Kidney glomerular epithelial cell (primary cell): ENCODE data around the gene CRISPLD2.

Experiments used
- DNase-seq: peaks from one replicate; lab custom pipeline; 2025; lab: John Stamatoyannopoulos, UW

CRISPLD2 gene

GRCh38 chr16:84955427-84955826, 135.6 kb downstream of the CRISPLD2 start:
- DNase-seq: no peak

- no peak for DNase-seq
Observed at GRCh38 chr16:84957192-84957591, 137.4 kb downstream of the CRISPLD2 start.

DNA sequence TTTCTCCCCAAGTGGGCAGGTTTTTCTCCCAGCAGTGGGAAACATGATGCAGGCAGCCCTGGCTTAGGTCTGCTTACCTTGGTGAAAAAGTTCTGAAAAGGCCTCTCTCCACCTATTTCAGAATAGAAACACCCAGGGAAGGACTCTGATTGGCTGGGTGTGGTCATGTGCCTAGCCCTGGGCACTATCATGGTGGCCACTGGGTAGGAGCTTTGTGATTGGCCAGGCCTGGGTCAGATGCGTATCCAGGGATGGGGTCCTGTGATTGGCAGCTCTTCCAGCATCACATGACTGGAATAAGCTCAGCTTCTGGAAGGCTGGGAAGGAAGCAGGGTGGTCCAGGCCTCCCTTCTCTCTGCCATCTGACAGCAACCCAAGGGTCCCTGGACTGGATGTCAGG, 138.0 kb downstream of the CRISPLD2 start:
- no peak for DNase-seq
